A549 (cell line): Measurements from ENCODE around the gene RSPH6A.

Experiments
- RCOR1 ChIP-seq: fragments of 150-350 bp; IDR thresholded peaks from 2 replicates; pipeline ENCODE4 v1.6.1; 2014; ENCODE audit warnings: antibody characterized with exemption, low read length, low read depth
- TF ChIP-seq, protein P1 (sequence below): fragments of 200-600 bp; sonication (generic); IDR thresholded peaks from 2 replicates; pipeline ENCODE4 v1.6.1; 2016; ENCODE audit warnings: antibody characterized with exemption, mild to moderate bottlenecking, moderate library complexity

GRCh38 chr19:45825263-45825605, 10.1 kb upstream of the RSPH6A start:
- TF ChIP-seq, protein P1, sequence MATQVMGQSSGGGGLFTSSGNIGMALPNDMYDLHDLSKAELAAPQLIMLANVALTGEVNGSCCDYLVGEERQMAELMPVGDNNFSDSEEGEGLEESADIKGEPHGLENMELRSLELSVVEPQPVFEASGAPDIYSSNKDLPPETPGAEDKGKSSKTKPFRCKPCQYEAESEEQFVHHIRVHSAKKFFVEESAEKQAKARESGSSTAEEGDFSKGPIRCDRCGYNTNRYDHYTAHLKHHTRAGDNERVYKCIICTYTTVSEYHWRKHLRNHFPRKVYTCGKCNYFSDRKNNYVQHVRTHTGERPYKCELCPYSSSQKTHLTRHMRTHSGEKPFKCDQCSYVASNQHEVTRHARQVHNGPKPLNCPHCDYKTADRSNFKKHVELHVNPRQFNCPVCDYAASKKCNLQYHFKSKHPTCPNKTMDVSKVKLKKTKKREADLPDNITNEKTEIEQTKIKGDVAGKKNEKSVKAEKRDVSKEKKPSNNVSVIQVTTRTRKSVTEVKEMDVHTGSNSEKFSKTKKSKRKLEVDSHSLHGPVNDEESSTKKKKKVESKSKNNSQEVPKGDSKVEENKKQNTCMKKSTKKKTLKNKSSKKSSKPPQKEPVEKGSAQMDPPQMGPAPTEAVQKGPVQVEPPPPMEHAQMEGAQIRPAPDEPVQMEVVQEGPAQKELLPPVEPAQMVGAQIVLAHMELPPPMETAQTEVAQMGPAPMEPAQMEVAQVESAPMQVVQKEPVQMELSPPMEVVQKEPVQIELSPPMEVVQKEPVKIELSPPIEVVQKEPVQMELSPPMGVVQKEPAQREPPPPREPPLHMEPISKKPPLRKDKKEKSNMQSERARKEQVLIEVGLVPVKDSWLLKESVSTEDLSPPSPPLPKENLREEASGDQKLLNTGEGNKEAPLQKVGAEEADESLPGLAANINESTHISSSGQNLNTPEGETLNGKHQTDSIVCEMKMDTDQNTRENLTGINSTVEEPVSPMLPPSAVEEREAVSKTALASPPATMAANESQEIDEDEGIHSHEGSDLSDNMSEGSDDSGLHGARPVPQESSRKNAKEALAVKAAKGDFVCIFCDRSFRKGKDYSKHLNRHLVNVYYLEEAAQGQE: no peak
- no peak for TF ChIP-seq RCOR1
